ENCODE results near the gene TLE4.

- TF ChIP-seq CTCF (IDR thresholded peaks at IDR 0.05; ENCODE audit: low read length): no peak
- TF ChIP-seq EZH2 (optimal IDR thresholded peaks at IDR 0.05; ENCODE audit: low read depth, low read length): no peak
These were observed 6.5 kb upstream of the TLE4 start for GRCh38 chr9:79565245-79565644.
